Measurements from ENCODE around the gene RALGAPA2. TPM values are rescaled to one million over a fixed set of nuclear protein-coding genes. Genes with fewer than 3 reads are reported as not detected.

Gene RALGAPA2
- total RNA-seq, 6 experiments from 2014 or later: 2.4 to 3.7 (median 3.2) TPM

GRCh38 chr20:20364593-20365479 is 347.6 kb downstream of the RALGAPA2 start:
- peaks cover 52% of the 10 kb centered on the region for H3K27me3 Mint-ChIP-seq (ENCODE audit: insufficient read depth)
- H3K9me3 Mint-ChIP-seq: no peaks in the 10 kb centered on the region

GRCh38 chr20:20363799-20364592 is 348.4 kb downstream of the RALGAPA2 start:
- no peak for TF ChIP-seq CTCF (IDR thresholded peaks at IDR 0.05)

More at GRCh38 chr20:20364593-20365479, 347.6 kb downstream of the RALGAPA2 start:
- Mint-ChIP-seq H3K4me3 (no peak overlapping the region), H3K27ac (no peak overlapping the region), H3K4me1 (ENCODE audit: low read depth) (no peaks in the 10 kb centered on the region; the same call in 1 of the 2 replicates), H3K36me3 (ENCODE audit: low read depth) (no peaks in the 10 kb centered on the region)
- no peak for DNase-seq
- TF ChIP-seq CTCF (IDR thresholded peaks at IDR 0.05): no peak

GRCh38 chr20:20363434-20363798 is 349.0 kb downstream of the RALGAPA2 start:
- Mint-ChIP-seq H3K4me3 (no peak overlapping the region), H3K27ac (no peak overlapping the region), H3K4me1 (ENCODE audit: low read depth) (no peaks in the 10 kb centered on the region; the same call in 1 of the 2 replicates), H3K27me3 (ENCODE audit: insufficient read depth) (peaks cover 50% of the 10 kb centered on the region), H3K9me3 (no peaks in the 10 kb centered on the region), H3K36me3 (ENCODE audit: low read depth) (no peaks in the 10 kb centered on the region)
- TF ChIP-seq CTCF (IDR thresholded peaks at IDR 0.05): no peak
- DNase-seq: no peak

More at GRCh38 chr20:20363799-20364592, 348.4 kb downstream of the RALGAPA2 start:
- H3K4me1 Mint-ChIP-seq (ENCODE audit: low read depth): no peaks in the 10 kb centered on the region; the same call in 1 of the 2 replicates
- no peak overlapping the region for H3K4me3 Mint-ChIP-seq
- no peaks in the 10 kb centered on the region for H3K36me3 Mint-ChIP-seq (ENCODE audit: low read depth)
- no peaks in the 10 kb centered on the region for H3K9me3 Mint-ChIP-seq
- DNase-seq: no peak
- H3K27me3 Mint-ChIP-seq (ENCODE audit: insufficient read depth): peaks cover 50% of the 10 kb centered on the region
- H3K27ac Mint-ChIP-seq: no peak overlapping the region

DNA sequence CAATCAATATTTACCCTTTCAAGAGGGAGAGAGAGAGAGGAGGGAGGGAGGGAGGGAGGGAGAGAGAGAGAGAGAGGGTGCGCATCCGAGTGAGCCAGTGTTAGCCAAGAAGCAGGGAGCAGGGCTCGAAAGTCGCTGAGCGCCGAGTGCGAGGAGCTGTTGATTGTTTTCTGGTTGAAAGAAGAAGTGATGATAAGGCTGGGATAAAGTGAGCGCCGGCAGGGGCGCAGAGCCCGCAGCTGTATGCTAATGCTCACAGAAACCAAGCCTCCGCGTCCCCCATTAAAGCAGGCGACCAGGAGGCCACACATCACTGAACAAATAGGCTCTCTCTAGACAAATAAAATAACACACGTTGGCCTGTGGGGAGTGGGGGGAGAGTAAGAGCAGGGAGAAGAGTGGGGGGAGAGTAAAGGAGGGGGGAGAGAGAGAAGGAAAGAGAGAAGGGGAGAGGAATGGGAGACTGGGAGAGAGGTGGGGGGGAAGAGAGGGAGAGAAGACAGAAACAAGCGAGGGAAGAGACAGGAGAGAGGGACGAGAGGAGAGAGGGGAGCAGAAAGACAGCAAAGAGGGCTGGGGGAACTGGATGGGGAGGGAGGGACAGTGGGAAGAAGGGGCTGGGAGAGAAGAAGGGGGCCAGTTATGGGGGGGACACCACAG is 349.5 kb downstream of the RALGAPA2 start:
- no peaks in the 10 kb centered on the region for H3K36me3 Mint-ChIP-seq (ENCODE audit: low read depth)
- H3K27me3 Mint-ChIP-seq (ENCODE audit: insufficient read depth): peaks cover 50% of the 10 kb centered on the region
- no peaks in the 10 kb centered on the region for H3K9me3 Mint-ChIP-seq
- DNase-seq: no peak
- no peak for TF ChIP-seq CTCF (IDR thresholded peaks at IDR 0.05)
- no peak overlapping the region for H3K27ac Mint-ChIP-seq
- H3K4me3 Mint-ChIP-seq: no peak overlapping the region
- H3K4me1 Mint-ChIP-seq (ENCODE audit: low read depth): no peaks in the 10 kb centered on the region; the same call in 1 of the 2 replicates

GRCh38 chr20:20360464-20360863 is 352.0 kb downstream of the RALGAPA2 start:
- Mint-ChIP-seq H3K4me1 (ENCODE audit: low read depth) (no peaks in the 10 kb centered on the region; the same call in 1 of the 2 replicates), H3K27me3 (ENCODE audit: insufficient read depth) (peaks cover 34% of the 10 kb centered on the region), H3K27ac (no peak overlapping the region), H3K36me3 (ENCODE audit: low read depth) (no peaks in the 10 kb centered on the region), H3K4me3 (no peak overlapping the region), H3K9me3 (no peaks in the 10 kb centered on the region)
- peak; percentile 89 for TF ChIP-seq CTCF (IDR thresholded peaks at IDR 0.05)
- DNase-seq: peak; percentile 56
